Epithelial cell of esophagus (primary cell): Measurements from ENCODE around the gene RNF26.

Source experiments
- DNase-seq: peaks from one replicate; pipeline ENCODE4 v3.0.0; 2010; ENCODE audit warnings: low read depth
- H3K4me3 ChIP-seq: 2 replicates; pipeline ENCODE4 v1.5.1; 2011; ENCODE audit warnings: mild to moderate bottlenecking, low read length, control low read depth
- TF ChIP-seq, protein P1 (sequence below): IDR thresholded peaks from 2 replicates; pipeline ENCODE4 v1.5.1; 2011; ENCODE audit warnings: low read depth, mild to moderate bottlenecking, low read length, control low read depth, inconsistent platforms; ENCODE audit not compliant: insufficient read depth; ENCODE audit errors: missing control alignments

Gene RNF26

DNA sequence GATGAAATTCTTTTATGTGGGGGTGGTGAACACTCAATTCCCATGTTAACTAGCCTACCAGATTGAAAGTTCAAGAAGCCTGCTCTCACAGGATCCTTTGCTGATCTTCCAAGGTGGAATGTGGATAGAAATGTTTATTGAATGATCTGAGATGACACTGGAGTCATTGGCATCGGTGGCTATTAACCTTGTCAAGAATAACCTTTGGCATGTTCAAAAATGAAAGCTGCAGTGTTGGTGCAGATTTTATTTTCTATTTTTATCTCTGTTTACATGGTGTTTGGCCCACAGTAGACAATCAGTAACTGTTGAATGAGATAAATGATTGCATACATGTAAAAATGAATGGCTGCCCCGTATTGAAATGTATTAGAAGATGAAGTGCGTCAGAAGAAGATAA, 36.4 kb upstream of the RNF26 start:
- TF ChIP-seq, protein P1, sequence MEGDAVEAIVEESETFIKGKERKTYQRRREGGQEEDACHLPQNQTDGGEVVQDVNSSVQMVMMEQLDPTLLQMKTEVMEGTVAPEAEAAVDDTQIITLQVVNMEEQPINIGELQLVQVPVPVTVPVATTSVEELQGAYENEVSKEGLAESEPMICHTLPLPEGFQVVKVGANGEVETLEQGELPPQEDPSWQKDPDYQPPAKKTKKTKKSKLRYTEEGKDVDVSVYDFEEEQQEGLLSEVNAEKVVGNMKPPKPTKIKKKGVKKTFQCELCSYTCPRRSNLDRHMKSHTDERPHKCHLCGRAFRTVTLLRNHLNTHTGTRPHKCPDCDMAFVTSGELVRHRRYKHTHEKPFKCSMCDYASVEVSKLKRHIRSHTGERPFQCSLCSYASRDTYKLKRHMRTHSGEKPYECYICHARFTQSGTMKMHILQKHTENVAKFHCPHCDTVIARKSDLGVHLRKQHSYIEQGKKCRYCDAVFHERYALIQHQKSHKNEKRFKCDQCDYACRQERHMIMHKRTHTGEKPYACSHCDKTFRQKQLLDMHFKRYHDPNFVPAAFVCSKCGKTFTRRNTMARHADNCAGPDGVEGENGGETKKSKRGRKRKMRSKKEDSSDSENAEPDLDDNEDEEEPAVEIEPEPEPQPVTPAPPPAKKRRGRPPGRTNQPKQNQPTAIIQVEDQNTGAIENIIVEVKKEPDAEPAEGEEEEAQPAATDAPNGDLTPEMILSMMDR, result no peak
- no peak overlapping the region for H3K4me3 ChIP-seq
- DNase-seq, result no peak

DNA sequence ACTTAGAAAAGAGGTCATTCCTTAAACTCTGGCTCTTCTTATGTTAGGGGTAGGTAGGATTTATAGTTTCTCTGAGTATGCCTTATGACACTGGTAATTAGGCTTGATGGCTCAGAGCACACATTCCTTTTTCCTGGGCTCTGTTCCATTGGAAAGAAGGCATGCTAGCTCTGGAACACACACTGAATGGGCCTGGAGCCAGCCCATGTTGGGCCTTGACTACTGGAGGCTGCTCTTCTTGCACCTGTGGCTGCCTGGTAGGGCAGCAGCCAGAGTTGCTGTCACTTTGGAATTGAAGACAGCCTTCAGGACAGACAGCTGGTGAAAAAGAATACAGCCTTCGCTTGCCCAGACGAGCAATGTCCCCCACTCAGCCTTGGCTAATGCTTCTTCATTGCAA, 35.6 kb upstream of the RNF26 start:
- no peak overlapping the region for H3K4me3 ChIP-seq
- DNase-seq, result no peak

GRCh38 chr11:119299416-119299815, 34.9 kb upstream of the RNF26 start:
- DNase-seq, result no peak
- TF ChIP-seq, protein P1, result no peak
- H3K4me3 ChIP-seq, result no peak overlapping the region

More for the DNA sequence above, 35.6 kb upstream of the RNF26 start:
- TF ChIP-seq, protein P1, result no peak

DNA sequence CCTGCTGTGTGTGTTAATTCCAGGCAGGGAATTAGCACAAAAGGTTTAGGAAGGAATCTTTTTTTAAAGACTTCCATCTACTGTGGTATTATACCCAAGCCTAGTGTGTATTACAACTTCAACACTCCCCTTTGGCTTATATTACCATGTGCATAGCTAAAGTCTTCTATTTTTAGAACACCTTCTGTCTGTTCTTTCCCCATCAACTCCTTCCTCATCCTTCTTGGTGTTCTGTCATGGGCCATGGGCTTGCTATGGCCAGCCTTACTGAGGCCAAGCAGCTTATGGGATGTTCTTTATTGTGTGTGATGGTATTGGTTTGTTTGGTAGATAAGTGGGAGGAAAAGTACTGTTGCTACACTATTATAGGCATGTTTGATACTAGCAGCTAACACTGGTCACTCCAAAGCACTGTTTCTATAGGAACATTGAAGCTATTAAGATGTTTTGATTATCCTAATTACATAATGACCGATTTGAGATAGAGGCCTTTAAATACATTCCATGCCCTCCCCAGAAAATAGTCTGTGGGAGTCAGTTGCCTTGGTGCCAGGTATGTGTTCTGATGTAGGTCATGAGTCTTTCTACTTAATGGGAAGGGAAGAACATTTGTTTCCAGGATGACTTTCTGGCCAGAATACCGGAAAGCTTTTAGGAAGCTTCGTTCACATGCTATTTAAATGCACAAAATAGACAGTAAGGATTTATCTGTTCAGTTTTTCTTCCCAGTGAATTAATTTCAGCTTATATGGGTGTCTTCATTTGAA, 33.9 kb upstream of the RNF26 start:
- no peak for DNase-seq
- no peak overlapping the region for H3K4me3 ChIP-seq
- TF ChIP-seq, protein P1, result no peak

- TF ChIP-seq, protein P1, result no peak
- no peak for DNase-seq
- no peak overlapping the region for H3K4me3 ChIP-seq
These were observed 31.1 kb upstream of the RNF26 start for GRCh38 chr11:119303227-119303718.

GRCh38 chr11:119305556-119306372, 28.6 kb upstream of the RNF26 start:
- TF ChIP-seq, protein P1, result no peak
- no peak overlapping the region for H3K4me3 ChIP-seq
- DNase-seq, result no peak
